HG03457 (cell line): Measurements from ENCODE around the gene DNAJB6.
"Not testable (repeated sequence)": the region's sequence is repeated elsewhere in the genome, so short reads cannot be mapped to it uniquely, and the experiment has no call there.

Experiments
- ATAC-seq: cut with Tn5 transposase; IDR thresholded peaks from one replicate; pipeline ENCODE4 v1.9.1; 2021; ENCODE audit warnings: moderate number of reproducible peaks; ENCODE audit not compliant: unreplicated experiment

DNAJB6 gene

DNA sequence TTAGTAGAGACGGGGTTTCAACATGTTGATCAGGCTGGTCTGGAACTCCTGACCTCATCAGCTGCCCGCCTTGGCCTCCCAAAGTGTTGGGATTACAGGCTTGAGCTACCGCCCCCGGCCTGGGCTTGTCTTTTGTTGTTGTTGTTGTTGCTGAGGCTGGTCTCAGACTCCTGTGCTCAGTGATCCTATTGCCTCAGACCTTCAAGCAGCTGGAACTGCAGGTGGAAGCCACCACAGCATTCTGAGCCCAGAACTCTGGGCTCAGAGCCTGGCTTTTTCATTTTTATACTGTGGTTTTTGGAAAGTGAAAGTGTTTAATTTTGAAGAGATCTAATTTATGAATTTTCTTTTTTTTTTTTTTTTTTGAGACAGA is 16.2 kb upstream of the DNAJB6 start:
- ATAC-seq = no peak

DNA sequence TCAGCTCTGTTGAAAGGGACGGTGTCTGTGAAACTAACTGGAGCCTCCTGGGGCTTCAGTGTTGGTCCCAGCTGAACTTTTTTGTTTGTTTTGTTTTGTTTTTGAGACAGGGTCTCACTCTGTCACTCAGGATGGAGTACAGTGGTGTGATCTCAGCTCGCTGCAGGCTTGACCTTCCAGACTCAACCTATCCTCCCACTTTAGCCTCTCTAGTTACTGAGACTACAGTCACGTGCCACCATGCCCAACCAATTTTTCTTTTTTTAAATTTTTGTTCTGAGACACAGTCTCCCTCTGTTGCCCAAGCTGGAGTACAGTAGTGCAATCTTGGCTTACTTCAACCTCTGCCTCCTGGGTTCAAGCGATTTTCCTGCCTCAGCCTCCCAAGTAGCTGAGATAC is 13.4 kb upstream of the DNAJB6 start:
- no peak for ATAC-seq

DNA sequence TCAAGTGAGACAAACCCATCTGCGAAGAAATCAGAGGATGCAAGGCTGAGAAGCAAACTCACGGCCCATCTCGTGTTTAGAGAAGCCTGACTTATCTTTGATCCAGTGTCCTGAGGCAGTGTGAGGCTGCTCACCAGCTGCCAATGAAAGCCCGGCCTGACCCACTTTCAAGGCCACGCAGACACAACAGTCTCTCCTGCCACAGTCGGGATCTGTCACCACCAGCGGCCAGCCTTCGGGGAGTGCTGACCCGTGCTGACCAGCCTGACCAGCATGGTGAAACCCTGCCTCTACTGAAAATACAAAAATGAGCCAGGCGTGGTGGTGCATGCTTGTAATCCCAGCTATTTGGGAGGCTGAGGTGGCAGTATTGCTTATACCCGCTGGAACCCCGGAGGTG is 7.4 kb upstream of the DNAJB6 start:
- ATAC-seq = no peak

DNA sequence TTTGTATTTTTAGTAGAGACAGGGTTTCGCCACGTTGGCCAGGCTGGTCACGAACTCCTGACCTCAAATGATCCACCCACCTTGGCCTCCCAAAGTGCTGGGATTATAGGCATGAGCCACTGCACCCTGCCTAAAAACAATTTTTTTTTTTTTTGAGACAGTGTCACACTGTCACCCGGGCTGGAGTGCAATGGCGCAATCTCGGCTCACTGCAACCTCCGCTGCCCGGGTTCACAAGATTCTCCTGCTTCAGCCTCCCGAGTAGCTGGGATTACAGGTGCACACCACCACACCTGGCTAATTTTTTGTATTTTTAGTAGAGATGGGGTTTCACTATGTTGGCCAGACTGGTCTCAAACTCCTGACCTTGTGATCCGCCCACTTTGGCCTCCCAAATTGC is 6.2 kb upstream of the DNAJB6 start:
- not testable (repeated sequence) for ATAC-seq

DNA sequence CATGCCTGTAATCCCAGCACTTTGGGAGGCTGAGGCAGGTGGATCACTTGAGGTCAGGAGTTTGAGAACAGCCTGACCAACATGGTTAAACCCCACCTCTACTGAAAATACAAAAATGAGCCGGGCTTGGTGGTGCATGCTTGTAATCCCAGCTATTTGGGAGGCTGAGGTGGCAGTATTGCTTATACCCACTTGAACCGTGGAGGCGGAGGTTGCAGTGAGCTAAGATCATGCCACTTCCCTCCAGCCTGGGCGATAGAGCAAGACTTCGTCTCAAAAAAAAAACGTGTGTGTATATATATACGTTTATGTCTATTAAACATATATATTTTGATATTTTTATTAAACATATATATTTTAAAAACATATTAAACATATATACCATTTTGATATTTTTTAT is 5.8 kb upstream of the DNAJB6 start:
- not testable (repeated sequence) for ATAC-seq

DNA sequence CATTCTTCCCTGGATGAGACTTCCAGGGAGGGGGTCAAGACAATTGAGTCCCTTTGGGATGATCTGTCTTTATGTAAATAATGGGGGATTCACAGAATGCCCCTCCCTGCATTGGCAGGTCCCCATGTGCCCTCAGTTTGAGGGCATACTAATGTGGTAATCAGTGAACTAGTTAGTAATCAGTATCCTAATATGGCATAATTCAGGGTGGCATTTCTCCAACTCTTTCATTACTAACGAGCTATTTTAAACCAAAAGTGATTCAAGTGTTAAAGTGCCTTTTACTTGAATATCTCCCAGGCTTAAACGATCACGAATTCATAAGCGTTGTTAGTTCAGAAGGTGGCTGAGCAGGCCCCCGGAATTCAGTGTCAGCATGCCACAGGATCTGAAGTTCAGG is 1.6 kb upstream of the DNAJB6 start:
- no peak for ATAC-seq

DNA sequence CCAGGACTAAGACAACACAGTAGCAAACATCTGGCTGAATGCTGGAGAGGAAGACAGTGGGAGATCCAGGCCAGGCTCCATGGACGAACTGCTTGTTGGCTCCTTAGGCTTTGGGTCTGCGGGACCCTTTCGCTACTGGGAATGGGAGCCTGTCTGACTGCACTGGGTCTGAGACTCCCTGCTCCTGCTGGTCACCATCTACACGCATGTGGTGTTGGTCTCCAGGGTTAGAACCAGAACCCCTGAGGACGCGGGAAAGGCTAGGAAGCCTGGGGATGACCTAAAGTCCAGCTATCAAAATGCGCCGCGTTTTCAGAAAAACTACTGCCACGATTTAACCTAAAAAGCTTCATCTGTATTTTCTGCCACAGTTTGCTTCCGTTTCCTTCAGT is 817 bp upstream of the DNAJB6 start:
- ATAC-seq = no peak

DNA sequence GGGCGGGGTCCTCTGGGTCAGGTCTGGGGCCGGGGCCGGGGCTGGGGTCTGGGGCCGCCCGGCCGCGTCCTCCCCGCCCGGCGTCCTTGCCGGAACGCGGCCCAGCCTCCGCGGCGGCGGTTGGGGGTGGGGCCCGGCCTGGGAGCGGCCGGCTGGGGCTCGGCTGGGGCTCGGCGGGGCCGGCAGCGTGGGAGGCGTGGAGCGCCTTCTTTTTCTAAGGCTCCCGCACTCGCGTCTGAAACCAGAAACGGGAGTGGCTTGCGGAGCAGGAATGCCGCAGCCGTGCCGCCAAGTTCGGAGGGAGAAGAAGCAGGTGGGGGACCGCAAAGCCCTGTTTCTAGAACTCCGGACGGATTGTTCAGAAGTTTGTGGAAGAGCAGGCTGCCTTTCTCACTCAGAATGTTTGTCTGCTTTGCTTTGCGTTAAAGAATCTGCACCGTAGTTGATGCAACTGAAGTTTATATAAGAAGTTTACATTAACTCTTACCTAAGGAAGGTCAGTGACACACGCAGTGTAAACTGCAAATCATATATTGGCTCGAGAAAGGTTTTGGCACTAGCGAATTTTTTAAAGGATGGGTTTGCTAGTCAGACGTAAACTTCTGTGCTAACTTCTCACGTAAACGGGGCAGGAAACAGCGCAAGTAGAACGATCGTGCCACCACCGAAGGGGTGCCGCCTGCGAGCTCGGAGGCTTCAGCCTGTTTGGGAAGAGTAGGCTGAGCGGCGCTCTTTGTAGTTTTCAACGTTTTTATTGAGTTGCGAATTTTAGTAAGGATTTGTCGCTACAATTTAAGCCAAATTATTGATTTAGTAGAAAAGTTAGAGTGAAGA is 729 bp downstream of the DNAJB6 start:
- peak; percentile 41 for ATAC-seq

DNA sequence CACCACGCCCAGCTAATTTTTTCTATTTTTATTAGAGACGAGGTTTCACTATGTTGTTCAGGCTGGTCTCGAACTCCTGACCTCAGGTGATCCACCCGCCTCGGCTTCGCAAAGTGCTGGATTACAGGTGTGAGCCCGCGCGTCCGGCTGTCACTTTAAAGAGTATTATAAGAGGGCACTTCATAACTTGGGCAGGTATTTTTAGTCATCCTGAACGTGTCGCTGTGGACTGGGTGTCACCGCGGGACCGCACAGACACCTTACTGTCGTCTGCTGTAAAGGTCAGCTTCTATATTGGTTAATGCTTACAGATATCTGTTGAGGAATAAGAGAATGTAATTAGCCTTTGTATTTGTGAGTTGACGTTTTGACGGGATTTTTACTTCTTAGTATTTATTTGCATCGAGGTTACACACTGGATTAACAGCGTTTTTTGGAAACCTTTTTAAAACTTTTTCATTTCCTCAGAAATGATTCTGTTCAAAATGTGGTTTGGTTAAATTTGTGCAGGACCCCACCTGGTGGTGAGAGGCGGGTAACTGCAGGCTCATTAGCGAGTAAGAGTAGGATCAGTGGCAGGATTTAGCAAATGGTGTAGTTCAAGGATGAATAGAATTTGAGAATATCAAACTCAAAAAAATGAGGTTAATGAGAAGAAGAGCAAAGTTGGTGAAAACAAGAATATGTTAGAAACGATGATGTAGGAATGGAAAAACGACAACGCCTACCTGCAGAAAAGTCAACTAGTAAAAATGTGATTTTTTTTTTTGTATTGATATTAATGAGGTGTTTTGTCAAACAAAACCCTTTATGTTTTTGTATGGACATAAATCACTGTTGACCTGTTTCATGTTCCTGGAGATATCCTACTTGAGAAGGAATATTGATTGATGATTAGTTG is 3.2 kb downstream of the DNAJB6 start:
- no peak for ATAC-seq

DNA sequence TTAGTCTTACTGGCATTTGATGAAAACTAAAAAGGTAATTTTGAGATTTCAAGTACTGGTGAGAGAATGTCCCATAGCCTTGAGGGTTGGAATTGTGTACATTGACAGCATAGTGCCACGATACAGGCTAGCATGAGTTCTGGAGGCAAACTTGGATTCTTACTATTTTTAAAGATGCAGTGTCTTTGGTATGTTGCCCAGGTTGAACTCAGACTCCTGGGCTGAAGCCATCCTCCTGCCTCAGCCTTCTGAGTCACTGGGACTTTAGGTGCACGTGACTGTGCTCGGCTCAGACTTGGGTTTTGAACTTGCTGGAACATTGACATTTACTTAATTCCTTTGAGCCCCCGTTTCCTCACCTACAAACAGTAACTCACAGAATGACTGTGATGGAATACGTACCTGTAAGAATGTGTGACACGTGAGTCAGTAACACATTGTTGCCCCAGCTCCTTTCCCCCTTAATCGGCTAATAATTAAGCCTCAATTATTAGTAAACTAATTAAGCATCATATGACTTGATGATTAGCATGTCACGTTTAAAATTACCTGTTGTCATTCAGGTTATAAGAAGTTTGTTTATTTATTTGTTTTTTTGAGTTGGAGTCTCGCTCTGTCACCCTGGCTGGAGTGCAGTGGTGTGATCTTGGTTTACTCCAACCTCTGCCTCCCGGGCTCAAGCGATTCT is 10.6 kb downstream of the DNAJB6 start:
- ATAC-seq = no peak

DNA sequence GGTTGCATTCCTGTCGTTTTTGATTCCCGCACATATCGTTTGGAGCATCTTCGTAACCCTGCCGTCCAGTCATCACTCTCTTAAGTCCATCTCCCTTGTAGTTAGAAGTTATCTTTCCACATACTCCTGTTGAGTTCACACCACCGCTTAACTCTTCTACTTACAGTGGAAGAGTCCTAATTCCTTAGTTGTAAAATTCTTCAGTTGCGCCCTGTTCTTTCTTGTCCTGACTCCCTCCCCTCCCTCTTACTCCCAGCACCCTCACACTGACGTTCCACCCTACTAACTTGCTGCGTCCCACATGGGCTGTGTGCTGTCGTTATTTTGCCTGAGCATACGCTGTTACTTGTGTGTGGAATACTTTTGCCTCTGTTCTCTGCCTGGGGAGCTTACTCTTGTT is 11.7 kb downstream of the DNAJB6 start:
- ATAC-seq = no peak

DNA sequence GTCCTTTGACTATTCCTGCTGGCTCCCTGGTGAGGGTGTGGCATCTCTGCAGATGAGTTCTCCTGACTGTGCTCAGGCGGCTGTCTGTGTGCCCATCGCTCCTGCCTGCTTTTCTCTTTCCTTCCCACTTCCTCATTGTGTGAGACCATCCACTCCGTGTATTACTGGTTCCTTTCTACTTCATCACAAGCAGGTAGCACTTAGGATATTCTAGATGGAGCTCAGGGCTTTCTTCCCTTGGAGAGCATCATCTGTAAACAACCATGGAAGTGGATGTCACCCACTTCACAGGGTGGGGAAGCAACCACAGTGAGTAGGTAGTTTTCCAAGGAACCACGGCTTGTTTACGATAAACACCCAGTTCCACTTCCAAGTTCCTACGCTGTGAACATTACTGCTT is 15.7 kb downstream of the DNAJB6 start:
- no peak for ATAC-seq

DNA sequence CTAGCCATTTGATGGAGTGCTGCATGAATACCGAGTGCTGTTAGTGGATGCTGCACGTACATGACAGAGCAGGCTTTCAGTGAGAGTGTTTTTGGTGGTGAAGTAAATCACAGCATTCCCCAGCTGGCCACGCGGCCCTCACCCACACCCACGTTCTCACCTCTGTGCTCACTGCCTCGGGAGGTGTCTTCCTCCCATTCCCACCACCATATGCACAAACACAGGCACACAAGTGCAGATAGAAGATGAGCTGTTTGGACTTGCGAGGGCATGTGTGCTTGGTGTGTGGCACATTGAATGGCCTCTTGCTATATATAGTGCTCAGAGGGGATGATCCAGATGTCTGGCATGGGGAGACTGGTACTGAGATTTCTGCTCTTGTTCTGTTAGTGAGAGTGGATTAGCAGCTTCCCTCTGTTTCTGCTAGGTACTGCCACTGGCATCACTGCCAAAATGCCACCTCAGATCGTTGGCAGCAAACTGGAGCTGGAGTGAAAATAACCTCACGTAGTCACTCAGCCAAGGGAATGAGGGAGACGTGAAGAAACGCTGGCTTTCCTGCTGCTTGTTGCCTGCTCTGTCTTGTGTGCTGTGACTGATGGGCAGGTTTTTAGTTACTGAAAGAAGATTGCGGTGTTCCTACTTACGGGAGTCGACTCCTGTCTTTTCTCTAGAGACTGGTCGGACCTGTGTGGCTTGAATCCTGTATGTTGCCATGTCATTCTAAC is 19.1 kb downstream of the DNAJB6 start:
- ATAC-seq = no peak

DNA sequence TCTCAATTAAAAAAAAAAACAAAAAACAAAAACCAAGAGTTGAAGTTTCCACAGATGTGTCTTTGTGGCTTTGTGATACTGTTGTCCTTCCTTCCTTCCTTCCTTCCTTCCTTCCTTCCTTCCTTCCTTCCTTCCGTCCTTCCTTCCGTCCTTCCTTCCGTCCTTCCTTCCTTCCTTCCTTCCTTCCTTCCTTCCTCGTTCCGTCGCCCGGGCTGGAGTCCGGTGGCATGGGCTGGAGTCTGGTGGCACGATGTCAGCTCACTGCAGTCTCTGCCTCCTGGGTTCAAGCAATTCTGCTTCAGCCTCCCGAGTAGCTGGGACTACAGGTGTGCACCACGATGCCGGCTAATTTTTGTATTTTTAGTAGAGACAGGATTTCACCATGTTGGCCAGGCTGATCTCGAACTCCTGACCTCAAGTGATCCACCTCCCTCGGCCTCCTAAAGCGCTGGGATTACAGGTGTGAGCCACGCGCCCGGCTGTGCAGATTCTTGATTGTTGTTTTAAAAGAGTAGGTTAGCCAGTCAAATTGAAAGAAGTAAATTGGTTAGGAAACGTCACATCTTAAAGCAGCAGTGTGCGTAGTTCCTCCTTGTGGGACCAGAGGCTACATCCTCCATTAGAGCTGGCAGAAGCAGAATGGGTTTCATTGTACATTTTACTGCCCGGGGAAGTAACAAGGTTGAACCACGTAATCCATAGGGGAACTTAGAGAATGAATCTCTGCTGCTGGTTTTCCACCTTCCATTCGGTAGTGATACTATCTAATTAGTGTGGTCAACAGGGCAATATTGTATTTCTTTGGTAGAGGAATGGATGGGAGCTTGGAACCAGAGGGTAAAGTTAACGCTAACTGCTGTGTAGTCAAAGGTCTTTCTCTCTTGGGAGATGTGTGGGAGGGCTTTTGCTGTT is 20.6 kb downstream of the DNAJB6 start:
- peak; percentile 81 for ATAC-seq

DNA sequence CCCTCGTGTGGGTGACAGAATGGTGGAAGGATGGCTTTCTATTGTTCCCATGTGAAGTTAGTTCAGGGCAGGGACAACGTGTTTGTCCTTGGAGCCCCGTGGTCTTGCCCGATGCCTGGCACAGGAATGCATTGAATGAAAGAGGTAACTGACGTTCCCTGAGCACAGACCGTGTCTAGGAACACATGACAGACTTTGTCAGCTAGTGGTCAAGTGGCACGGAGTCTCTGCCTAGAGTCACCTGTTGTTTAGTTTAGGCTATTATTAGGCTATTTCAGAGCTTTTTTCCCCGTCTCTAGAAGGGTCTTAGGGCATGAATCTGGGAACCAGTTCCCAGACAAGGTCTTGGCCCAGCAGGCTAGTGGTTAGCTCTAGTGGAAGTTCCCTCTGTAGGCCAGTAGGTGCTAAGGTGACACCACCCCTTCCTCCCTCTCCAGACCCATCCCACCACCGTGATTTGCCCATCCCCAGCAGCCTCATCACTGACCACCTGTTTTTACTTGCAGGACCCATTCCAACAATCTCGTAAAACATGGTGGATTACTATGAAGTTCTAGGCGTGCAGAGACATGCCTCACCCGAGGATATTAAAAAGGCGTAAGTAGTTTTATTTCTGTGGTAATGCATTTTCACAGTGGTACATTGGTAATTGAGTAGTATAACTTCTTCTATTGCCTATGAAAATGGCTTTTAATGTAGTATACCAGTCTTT is 21.4 kb downstream of the DNAJB6 start:
- no peak for ATAC-seq

DNA sequence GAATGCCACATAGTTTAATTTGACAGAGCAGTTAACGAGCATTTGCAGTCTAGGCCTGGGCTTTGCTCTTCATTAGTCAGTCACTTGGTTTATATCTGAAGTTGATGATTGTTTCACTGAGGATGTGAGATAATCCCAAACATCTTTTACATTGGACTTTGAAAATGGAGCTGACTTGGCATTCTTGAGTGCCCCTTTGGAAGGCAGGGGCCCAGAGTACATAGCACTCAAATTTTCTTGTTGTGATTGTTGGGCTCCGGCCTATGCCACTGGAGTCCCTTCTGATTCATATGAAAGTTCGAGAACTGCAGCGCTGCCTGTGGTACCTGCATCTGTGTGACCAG is 21.9 kb downstream of the DNAJB6 start:
- ATAC-seq = no peak

DNA sequence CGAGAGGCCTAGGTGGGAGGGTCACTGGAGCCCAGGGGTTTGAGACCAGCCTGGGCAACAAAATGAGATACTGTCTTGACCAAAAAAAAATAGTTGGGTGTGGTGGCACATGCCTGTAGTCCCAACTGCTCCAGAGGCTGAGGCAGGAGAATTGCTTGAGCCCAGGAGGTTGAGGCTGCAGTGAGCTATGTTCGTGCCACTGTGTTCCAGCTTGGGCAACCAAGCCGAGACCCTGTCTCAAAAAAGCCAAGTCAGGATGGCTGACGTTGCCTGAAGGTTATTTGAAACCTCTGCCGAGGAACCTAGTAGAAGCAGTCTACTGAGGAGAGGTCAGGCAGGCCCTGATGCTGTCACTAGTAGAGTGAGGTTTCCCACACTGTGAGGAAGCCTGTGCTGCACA is 22.8 kb downstream of the DNAJB6 start:
- ATAC-seq = no peak

DNA sequence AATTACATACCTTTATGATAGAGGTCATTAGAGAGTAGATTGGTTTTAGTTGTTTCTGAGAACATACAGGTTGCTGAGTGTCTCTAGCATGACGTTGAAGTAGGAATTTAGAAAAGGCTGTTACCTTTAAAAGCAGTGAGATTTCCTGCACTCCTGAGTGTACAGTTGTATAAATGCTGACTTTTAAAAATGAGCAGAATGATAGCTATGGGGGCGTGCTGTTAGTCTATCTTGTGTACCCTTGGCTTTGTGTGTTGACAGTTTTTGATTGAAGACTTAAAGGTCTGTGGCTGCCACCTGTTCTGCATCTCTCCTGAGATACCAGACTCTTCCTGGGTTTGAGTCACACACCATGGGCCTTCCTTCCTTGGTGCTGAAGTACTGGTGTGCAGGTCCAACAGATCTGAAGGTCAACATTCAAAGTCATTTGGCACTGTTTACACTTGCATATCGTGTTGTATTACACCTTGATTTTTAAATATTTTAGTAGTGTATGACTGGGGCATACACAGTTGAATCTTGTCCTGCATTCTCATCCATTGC is 23.8 kb downstream of the DNAJB6 start:
- no peak for ATAC-seq

DNA sequence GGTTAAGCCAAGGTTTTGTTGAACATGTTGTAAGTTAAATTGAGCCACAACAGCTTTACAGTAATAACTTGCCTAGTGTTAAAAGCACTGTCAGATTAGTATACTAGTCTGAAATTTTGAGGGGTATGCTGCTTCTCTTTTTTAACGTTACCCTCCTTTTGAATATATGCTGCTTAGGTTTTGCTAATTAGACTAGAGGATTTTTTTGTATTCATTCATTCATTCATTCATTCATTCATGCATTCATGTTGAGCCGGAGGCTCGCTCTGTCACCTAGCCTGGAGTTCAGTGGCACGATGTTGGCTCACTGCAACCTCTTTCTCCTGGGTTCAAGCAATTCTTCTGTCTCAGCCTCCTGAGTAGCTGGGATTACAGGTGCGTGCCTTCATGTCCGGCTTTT is 24.7 kb downstream of the DNAJB6 start:
- no peak for ATAC-seq
